Inferior parietal cortex (tissue), 1 donor: ENCODE results near the gene PDE6G.
A peak's percentile ranks its signal among the peaks of the same experiment; 100 is the strongest.

Experiments used
- DNase-seq: peaks from one replicate; pipeline ENCODE4 v3.0.0-alpha.2; 2016; ENCODE audit errors: extremely low spot score

Gene PDE6G

GRCh38 chr17:81656118-81656743 is at the start of gene PDE6G:
TSS of gene PDE6G (minus strand) at chr17:81656542. CDS start at chr17:81653305, 3,237 bp downstream.
- no peak for DNase-seq

GRCh38 chr17:81705518-81706231 is 49.3 kb upstream of the PDE6G start:
- DNase-seq, result no peak

GRCh38 chr17:81703747-81704654 is 47.7 kb upstream of the PDE6G start:
- DNase-seq, result no peak

GRCh38 chr17:81702934-81703746 is 46.8 kb upstream of the PDE6G start, which contains the start of gene MRPL12:
TSS of gene MRPL12 (plus strand) at chr17:81703367. CDS start at chr17:81703502, 135 bp downstream.
- peak; percentile 99 for DNase-seq

- DNase-seq, result no peak
Measured at GRCh38 chr17:81701288-81702071, 45.1 kb upstream of the PDE6G start.

GRCh38 chr17:81700353-81701287 is 44.3 kb upstream of the PDE6G start:
- DNase-seq, result no peak

GRCh38 chr17:81697261-81698044 is 41.1 kb upstream of the PDE6G start:
- no peak for DNase-seq

GRCh38 chr17:81696218-81696941 is 40.0 kb upstream of the PDE6G start:
- DNase-seq, result no peak

GRCh38 chr17:81695801-81696200 is 39.5 kb upstream of the PDE6G start:
- no peak for DNase-seq

GRCh38 chr17:81695211-81695610 is 38.9 kb upstream of the PDE6G start:
- no peak for DNase-seq

- DNase-seq, result no peak
Measured at GRCh38 chr17:81694810-81695209, 38.5 kb upstream of the PDE6G start.

GRCh38 chr17:81693509-81694210 is 37.3 kb upstream of the PDE6G start:
- DNase-seq, result no peak

GRCh38 chr17:81691608-81692007 is 35.3 kb upstream of the PDE6G start:
- DNase-seq, result no peak

GRCh38 chr17:81691196-81691595 is 34.9 kb upstream of the PDE6G start:
- no peak for DNase-seq

GRCh38 chr17:81690549-81690948 is 34.2 kb upstream of the PDE6G start:
- DNase-seq, result no peak

- DNase-seq, result no peak
Measured at GRCh38 chr17:81690066-81690465, 33.7 kb upstream of the PDE6G start.

GRCh38 chr17:81688616-81689015 is 32.3 kb upstream of the PDE6G start:
- DNase-seq, result no peak
